Mesenchymal stem cell (in vitro differentiated cells and primary cell): ENCODE data around the gene RABGAP1L.

Source experiments
- DNase-seq: peaks from one replicate; pipeline ENCODE4 v3.0.0-alpha.2; 2013
- H2AFZ ChIP-seq: one replicate; pipeline ENCODE4 v1.6.1; 2013; ENCODE audit warnings: low read depth, mild to moderate bottlenecking, control low read depth, inconsistent platforms, low read length, moderate library complexity
- H2AK5ac ChIP-seq: 2 replicates; pipeline ENCODE4 v1.6.1; 2013; ENCODE audit warnings: low read length, moderate library complexity, mild to moderate bottlenecking, inconsistent platforms; ENCODE audit not compliant: severe bottlenecking
- H2BK120ac ChIP-seq: one replicate; pipeline ENCODE4 v1.6.1; 2013; ENCODE audit warnings: low read depth, mild to moderate bottlenecking, inconsistent platforms, low read length, moderate library complexity
- H2BK12ac ChIP-seq, 2 experiments: one replicate each; pipeline ENCODE4 v1.6.1; 2013; ENCODE audit warnings: inconsistent platforms in 2 of 2, low read length in 2 of 2, mild to moderate bottlenecking in 2 of 2, moderate library complexity in 2 of 2, control low read depth in 1 of 2
- H2BK15ac ChIP-seq: one replicate; pipeline ENCODE4 v1.6.1; 2013; ENCODE audit warnings: mild to moderate bottlenecking, low read depth, inconsistent platforms; ENCODE audit not compliant: poor library complexity, severe bottlenecking
- H2BK5ac ChIP-seq: 2 replicates; pipeline ENCODE4 v1.6.1; 2013; ENCODE audit warnings: low read depth, mild to moderate bottlenecking, low read length, control low read depth, inconsistent platforms; ENCODE audit not compliant: poor library complexity, severe bottlenecking
- H3K14ac ChIP-seq, 2 experiments: one replicate each; pipeline ENCODE4 v1.6.1; 2013; ENCODE audit warnings: inconsistent platforms in 2 of 2, low read length in 2 of 2, control low read depth in 1 of 2, mild to moderate bottlenecking in 1 of 2, moderate library complexity in 1 of 2
- H3K18ac ChIP-seq, 2 experiments: one replicate each; pipeline ENCODE4 v1.6.1; 2013; ENCODE audit warnings: inconsistent platforms in 2 of 2, low read length in 2 of 2, control low read depth in 1 of 2, low read depth in 1 of 2, mild to moderate bottlenecking in 1 of 2
- H3K23ac ChIP-seq, 2 experiments: one replicate each; pipeline ENCODE4 v1.6.1; 2013; ENCODE audit warnings: inconsistent platforms in 2 of 2, low read length in 2 of 2, mild to moderate bottlenecking in 2 of 2, moderate library complexity in 2 of 2, control low read depth in 1 of 2
- H3K27ac ChIP-seq: 2 replicates; pipeline ENCODE4 v1.5.1; 2013; ENCODE audit warnings: mild to moderate bottlenecking, moderate library complexity, low read length, control low read depth, inconsistent platforms; ENCODE audit not compliant: poor library complexity, severe bottlenecking
- H3K27me3 ChIP-seq, 2 experiments: 2 replicates each; pipeline versions ENCODE4 v1.6.1 to v1.7.0; 2013; ENCODE audit warnings: low read length in 2 of 2, mild to moderate bottlenecking in 2 of 2, moderate library complexity in 2 of 2, control low read depth in 1 of 2, inconsistent platforms in 1 of 2; ENCODE audit not compliant: control insufficient read depth in 1 of 2, insufficient read depth in 1 of 2
- H3K36me3 ChIP-seq, 2 experiments: 2 replicates each; pipeline versions ENCODE4 v1.6.1 to v1.7.0; 2013; ENCODE audit warnings: low read length in 2 of 2, control low read depth in 1 of 2, inconsistent platforms in 1 of 2, low read depth in 1 of 2, mild to moderate bottlenecking in 1 of 2; ENCODE audit not compliant: insufficient read depth in 2 of 2, control insufficient read depth in 1 of 2
- H3K4ac ChIP-seq, 2 experiments: one replicate each; pipeline ENCODE4 v1.6.1; 2013; ENCODE audit warnings: inconsistent platforms in 2 of 2, low read length in 2 of 2, mild to moderate bottlenecking in 2 of 2, moderate library complexity in 2 of 2, control low read depth in 1 of 2, low read depth in 1 of 2
- H3K4me1 ChIP-seq: 2 replicates; pipeline ENCODE4 v1.6.1; 2013; ENCODE audit warnings: low read depth, low read length, control low read depth; ENCODE audit not compliant: control insufficient read depth, insufficient read depth
- H3K4me2 ChIP-seq: 2 replicates; pipeline ENCODE4 v1.6.1; 2013; ENCODE audit warnings: low read length, mild to moderate bottlenecking, inconsistent platforms; ENCODE audit not compliant: poor library complexity, severe bottlenecking
- H3K4me3 ChIP-seq, 2 experiments: 2 replicates each; pipeline versions ENCODE4 v1.5.1 to v1.7.0; 2013; ENCODE audit warnings: low read length in 2 of 2, mild to moderate bottlenecking in 2 of 2, control low read depth in 1 of 2, low read depth in 1 of 2; ENCODE audit not compliant: insufficient read depth in 1 of 2
- H3K79me1 ChIP-seq: replicated peaks from 2 replicates; pipeline ENCODE4 v1.6.1; 2013; ENCODE audit warnings: mild to moderate bottlenecking, control low read depth, low read length, inconsistent platforms; ENCODE audit not compliant: poor library complexity, severe bottlenecking
- H3K9ac ChIP-seq: 2 replicates; pipeline ENCODE4 v1.7.0; 2013; ENCODE audit warnings: mild to moderate bottlenecking, low read length, moderate library complexity
- H3K9me3 ChIP-seq: 2 replicates; pipeline ENCODE4 v1.7.0; 2013; ENCODE audit warnings: mild to moderate bottlenecking, low read length; ENCODE audit not compliant: control insufficient read depth
- H4K8ac ChIP-seq: one replicate; pipeline ENCODE4 v1.6.1; 2013; ENCODE audit warnings: inconsistent platforms, mild to moderate bottlenecking, low read length, moderate library complexity
- H4K91ac ChIP-seq: one replicate; pipeline ENCODE4 v1.6.1; 2013; ENCODE audit warnings: mild to moderate bottlenecking, low read length, inconsistent platforms
- WGBS: methylation state at CpG from one replicate; pipeline ENCODE4 v1.1.7; 2013; ENCODE audit warnings: mixed read lengths; 5-methylcytosine and 5-hydroxymethylcytosine counted together

The RABGAP1L gene

DNA sequence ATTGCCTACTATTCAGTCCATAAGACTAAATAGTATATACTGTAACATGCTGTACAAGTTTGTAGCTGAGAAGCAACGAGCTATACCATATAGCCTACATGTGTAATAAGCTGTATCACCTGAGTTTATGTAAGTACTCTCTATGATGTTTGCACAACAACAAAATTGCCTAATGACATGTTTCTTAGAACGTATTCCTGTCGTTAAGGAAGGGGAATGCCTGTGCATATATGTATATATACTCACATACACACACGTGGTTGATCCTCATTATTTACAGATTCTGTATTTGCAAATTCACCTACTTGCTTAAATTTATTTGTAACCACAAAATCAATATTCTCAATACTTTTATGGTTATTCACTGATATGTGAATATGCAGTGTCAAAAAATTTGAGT, 504.0 kb downstream of the RABGAP1L start:
- Histone ChIP-seq H3K14ac (no peak overlapping the region), H3K23ac (no peak overlapping the region), H4K91ac (no peak overlapping the region), H3K18ac (no peak overlapping the region), H3K4me1 (no peaks in the 10 kb centered on the region), H3K4me3 (no peak overlapping the region), H3K9me3 (peaks cover 4% of the 10 kb centered on the region), H3K4me2 (no peak overlapping the region), H3K4ac (no peak overlapping the region), H3K79me1 (no peaks in the 10 kb centered on the region), H2BK5ac (no peak overlapping the region), H2AK5ac (no peak overlapping the region), H3K27ac (no peak overlapping the region), H3K36me3 (no peaks in the 10 kb centered on the region), H2BK15ac (no peak overlapping the region), H2BK12ac (no peak overlapping the region), H3K9ac (no peak overlapping the region), H2AFZ (no peak overlapping the region), H3K27me3 (no peaks in the 10 kb centered on the region), H4K8ac (no peak overlapping the region), H2BK120ac (no peak overlapping the region)
- DNase-seq: no peak
- no CpG with 5 or more reads among the region's 4 CpGs for WGBS

DNA sequence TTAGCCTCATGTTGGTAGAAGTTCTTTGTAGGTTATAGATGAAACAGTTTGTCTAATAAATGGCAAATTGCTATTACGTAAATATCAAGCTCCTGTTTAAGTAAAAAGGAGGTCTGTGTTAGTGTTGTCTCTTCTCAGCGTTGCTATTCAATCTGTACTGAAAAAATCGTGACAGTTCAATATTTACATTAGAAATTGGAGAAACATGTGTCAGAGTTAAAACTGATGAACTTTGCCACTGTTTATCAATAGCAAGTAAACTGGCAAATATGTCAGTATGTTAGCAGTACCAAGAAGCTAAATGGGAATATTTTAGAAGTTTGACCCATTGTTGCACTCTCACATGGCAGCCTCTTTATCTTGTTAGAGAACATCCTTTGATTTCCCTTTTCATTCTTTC, 506.9 kb downstream of the RABGAP1L start:
- Histone ChIP-seq H3K27me3 (no peaks in the 10 kb centered on the region), H2AFZ (no peak overlapping the region), H3K4me2 (no peak overlapping the region), H3K36me3 (no peaks in the 10 kb centered on the region), H3K27ac (no peak overlapping the region), H2AK5ac (no peak overlapping the region), H3K14ac (no peak overlapping the region), H2BK120ac (no peak overlapping the region), H3K9ac (no peak overlapping the region), H2BK15ac (no peak overlapping the region), H3K4ac (no peak overlapping the region), H4K91ac (no peak overlapping the region), H4K8ac (no peak overlapping the region), H2BK12ac (no peak overlapping the region), H3K9me3 (peaks cover 9% of the 10 kb centered on the region), H3K4me1 (no peaks in the 10 kb centered on the region), H3K23ac (no peak overlapping the region), H2BK5ac (no peak overlapping the region), H3K18ac (no peak overlapping the region), H3K79me1 (no peaks in the 10 kb centered on the region), H3K4me3 (no peak overlapping the region)
- 82% methylated on average over 3 of the region's 3 CpGs for WGBS
- DNase-seq: no peak

DNA sequence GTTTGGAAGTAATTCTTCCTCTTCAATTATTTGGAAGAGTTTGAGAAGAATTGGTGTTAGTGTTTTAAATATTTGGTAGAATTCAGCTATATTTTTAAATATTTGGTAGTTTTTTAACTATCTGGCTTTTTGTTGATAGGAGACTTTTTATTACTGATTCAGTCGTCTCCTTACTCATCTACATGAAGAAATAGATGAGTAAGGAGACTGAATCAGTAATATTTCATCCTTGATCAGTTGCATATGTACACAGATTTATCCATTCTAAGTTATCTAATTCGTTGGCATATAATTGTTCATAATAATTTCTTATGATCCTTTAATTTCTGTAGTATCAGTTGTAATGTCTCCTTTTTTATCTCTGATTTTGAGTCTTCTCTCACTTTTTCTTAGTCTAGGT, 512.5 kb downstream of the RABGAP1L start:
- peaks cover 9% of the 10 kb centered on the region for H3K9me3 ChIP-seq
- H3K4me3 ChIP-seq: no peak overlapping the region
- no peaks in the 10 kb centered on the region for H3K27me3 ChIP-seq
- no peak for DNase-seq
- H3K4me2 ChIP-seq: no peak overlapping the region
- WGBS: no CpG with 5 or more reads among the region's 2 CpGs
- no peaks in the 10 kb centered on the region for H3K79me1 ChIP-seq
- no peak overlapping the region for H3K27ac ChIP-seq
- H2AFZ ChIP-seq: no peak overlapping the region
- H3K36me3 ChIP-seq: no peaks in the 10 kb centered on the region
- H4K8ac ChIP-seq: no peak overlapping the region
- no peak overlapping the region for H2BK5ac ChIP-seq
- H3K4me1 ChIP-seq: no peaks in the 10 kb centered on the region
- no peak overlapping the region for H3K9ac ChIP-seq
- H3K14ac ChIP-seq: no peak overlapping the region
- no peak overlapping the region for H2BK15ac ChIP-seq
- no peak overlapping the region for H3K4ac ChIP-seq
- H3K18ac ChIP-seq: no peak overlapping the region
- H4K91ac ChIP-seq: no peak overlapping the region
- no peak overlapping the region for H2AK5ac ChIP-seq
- H2BK12ac ChIP-seq: no peak overlapping the region
- H2BK120ac ChIP-seq: no peak overlapping the region
- no peak overlapping the region for H3K23ac ChIP-seq

DNA sequence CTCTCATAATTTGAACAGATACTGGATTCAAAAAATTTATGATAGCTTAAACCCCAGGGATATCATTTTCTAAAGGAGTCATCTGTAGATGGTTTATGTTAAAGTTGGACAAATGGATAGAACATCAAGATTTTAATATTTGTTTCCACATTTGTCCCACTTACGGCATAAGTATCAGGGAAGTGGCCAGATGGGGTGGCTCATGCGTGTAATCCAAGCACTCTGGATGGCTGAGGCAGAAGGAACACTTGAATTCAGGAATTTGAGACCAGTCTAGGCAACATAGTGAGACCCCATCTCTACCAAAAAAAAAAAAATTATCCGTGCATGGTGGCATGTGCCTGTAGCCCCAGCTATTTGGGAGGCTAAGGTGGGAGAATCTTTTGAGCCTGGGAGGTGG, 517.5 kb downstream of the RABGAP1L start:
- no peak overlapping the region for H2BK120ac ChIP-seq
- DNase-seq: no peak
- H3K36me3 ChIP-seq: no peaks in the 10 kb centered on the region
- no peak overlapping the region for H3K4me2 ChIP-seq
- no peak overlapping the region for H3K14ac ChIP-seq
- WGBS: 100% methylated on average over 2 of the region's 3 CpGs
- H2AFZ ChIP-seq: no peak overlapping the region
- no peak overlapping the region for H3K27ac ChIP-seq
- no peak overlapping the region for H3K18ac ChIP-seq
- H3K4me3 ChIP-seq: no peak overlapping the region
- no peak overlapping the region for H3K23ac ChIP-seq
- no peaks in the 10 kb centered on the region for H3K9me3 ChIP-seq
- H3K9ac ChIP-seq: no peak overlapping the region
- no peak overlapping the region for H2BK12ac ChIP-seq
- no peak overlapping the region for H2BK15ac ChIP-seq
- H3K4me1 ChIP-seq: no peaks in the 10 kb centered on the region
- peaks cover 2% of the 10 kb centered on the region for H3K79me1 ChIP-seq
- H3K27me3 ChIP-seq: no peaks in the 10 kb centered on the region
- no peak overlapping the region for H2BK5ac ChIP-seq
- H3K4ac ChIP-seq: no peak overlapping the region
- no peak overlapping the region for H4K8ac ChIP-seq
- H2AK5ac ChIP-seq: no peak overlapping the region
- no peak overlapping the region for H4K91ac ChIP-seq
